ENCODE measurements around the gene CDC42BPG.
A peak's percentile ranks its signal among the peaks of the same experiment; 100 is the strongest.

The CDC42BPG gene

DNA sequence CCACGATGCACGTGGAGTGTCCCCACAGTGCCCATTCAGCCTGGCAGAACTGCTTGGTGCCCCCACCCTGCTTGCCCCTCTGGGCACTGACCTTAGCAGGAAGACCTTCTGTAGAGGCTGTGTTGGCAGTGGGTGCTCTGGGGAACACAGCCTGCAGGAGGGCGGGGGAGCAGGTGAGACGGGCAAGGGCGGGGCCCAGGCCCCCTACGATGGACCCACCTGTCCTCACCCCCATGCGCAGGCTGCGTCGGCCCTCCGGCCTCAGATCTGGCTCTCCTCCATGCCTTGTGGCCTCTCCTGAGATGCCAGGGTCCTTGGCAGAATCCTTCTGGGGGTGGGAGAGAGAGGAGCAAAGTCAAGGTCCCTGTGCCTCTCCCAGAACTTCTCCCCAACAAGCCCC, 10.9 kb downstream of the CDC42BPG start:
- H3K27ac ChIP-seq = peak overlapping the region; percentile 99
- ChIA-PET POLR2A (ENCODE audit: low non-redundant PET) (interaction anchor here (0.7 kb wide), 1 partner anchor 99 kb away, joined by 3 read pairs; no protein-coding TSS in a partner anchor), CTCF (no interaction called here)
- TF ChIP-seq, protein P1, sequence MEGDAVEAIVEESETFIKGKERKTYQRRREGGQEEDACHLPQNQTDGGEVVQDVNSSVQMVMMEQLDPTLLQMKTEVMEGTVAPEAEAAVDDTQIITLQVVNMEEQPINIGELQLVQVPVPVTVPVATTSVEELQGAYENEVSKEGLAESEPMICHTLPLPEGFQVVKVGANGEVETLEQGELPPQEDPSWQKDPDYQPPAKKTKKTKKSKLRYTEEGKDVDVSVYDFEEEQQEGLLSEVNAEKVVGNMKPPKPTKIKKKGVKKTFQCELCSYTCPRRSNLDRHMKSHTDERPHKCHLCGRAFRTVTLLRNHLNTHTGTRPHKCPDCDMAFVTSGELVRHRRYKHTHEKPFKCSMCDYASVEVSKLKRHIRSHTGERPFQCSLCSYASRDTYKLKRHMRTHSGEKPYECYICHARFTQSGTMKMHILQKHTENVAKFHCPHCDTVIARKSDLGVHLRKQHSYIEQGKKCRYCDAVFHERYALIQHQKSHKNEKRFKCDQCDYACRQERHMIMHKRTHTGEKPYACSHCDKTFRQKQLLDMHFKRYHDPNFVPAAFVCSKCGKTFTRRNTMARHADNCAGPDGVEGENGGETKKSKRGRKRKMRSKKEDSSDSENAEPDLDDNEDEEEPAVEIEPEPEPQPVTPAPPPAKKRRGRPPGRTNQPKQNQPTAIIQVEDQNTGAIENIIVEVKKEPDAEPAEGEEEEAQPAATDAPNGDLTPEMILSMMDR (conservative IDR thresholded peaks at IDR 0.05; ENCODE audit: low read depth) = no peak
- no peak for DNase-seq (ENCODE audit: low spot score)

DNA sequence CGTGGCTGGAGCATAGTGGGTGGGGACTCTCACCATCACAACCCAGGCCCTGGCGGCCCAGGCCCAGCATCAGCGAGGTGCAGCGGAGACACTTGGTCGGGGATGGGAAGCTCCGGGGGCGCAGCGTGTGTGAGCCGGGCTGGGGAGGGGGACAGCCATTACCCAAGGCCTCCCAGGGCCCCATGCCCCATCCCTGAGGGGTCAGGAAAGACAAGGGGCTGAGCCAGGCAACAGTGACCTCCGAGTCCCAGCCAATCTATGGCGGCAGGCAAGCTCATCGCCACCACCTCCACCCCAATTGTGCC, 11.3 kb downstream of the CDC42BPG start:
- peak overlapping the region; percentile 99 for H3K27ac ChIP-seq
- TF ChIP-seq, protein P1 (conservative IDR thresholded peaks at IDR 0.05; ENCODE audit: low read depth) = no peak
- no peak for DNase-seq (ENCODE audit: low spot score)
- CTCF ChIA-PET = no interaction called here
- POLR2A ChIA-PET (ENCODE audit: low non-redundant PET) = interaction anchor here (0.7 kb wide), 1 partner anchor 99 kb away, joined by 3 read pairs; no protein-coding TSS in a partner anchor

- POLR2A ChIA-PET (ENCODE audit: low non-redundant PET) = interaction anchor here (0.7 kb wide), 1 partner anchor 98 kb away, joined by 3 read pairs; no protein-coding TSS in a partner anchor
Observed at GRCh38 chr11:64832467-64833197, 11.8 kb downstream of the CDC42BPG start.

DNA sequence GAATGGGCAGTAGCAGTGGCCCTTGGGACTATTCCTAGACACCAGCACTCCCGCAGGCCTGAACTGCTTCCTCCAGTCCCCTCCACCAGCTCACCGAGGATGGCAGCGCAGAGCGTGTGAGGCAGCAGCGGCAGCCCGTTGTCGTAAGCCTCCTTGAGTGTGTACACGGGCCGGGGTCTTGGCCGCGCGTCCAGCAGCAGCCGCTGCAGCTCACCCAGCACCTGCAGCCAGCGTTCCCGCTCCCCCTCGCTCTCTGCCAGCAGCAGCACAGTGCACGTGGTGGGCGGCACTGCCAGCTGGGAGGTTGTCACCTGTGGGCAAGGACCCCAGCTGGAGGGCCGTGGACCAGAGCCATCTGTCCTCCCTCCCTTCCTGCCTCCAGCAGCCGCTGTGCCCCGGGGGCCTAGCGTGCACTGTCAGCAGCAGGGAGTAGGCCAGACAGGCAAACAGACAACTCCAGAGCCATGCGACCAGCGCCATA, 13.0 kb downstream of the CDC42BPG start:
- ChIA-PET POLR2A (ENCODE audit: low non-redundant PET) (no interaction called here), CTCF (no interaction called here)
- H3K27ac ChIP-seq = peak overlapping the region; percentile 99; the same call in 1 of the 2 replicates
- TF ChIP-seq, protein P1 (conservative IDR thresholded peaks at IDR 0.05; ENCODE audit: low read depth) = no peak
- DNase-seq (ENCODE audit: low spot score) = no peak

More at GRCh38 chr11:64832467-64833197, 11.8 kb downstream of the CDC42BPG start:
- TF ChIP-seq, protein P1 (conservative IDR thresholded peaks at IDR 0.05; ENCODE audit: low read depth) = no peak
- H3K27ac ChIP-seq = peak overlapping the region; percentile 99
- no peak for DNase-seq (ENCODE audit: low spot score)
- CTCF ChIA-PET = no interaction called here

- H3K27ac ChIP-seq = no peak overlapping the region
- no peak for DNase-seq (ENCODE audit: low spot score)
- ChIA-PET POLR2A (ENCODE audit: low non-redundant PET) (no interaction called here), CTCF (interaction anchor here (1.0 kb wide), 1 partner anchor 11 kb away, joined by 3 read pairs; no protein-coding TSS in a partner anchor)
- TF ChIP-seq, protein P1 (conservative IDR thresholded peaks at IDR 0.05; ENCODE audit: low read depth) = no peak
Observed at GRCh38 chr11:64829536-64830251, 14.8 kb downstream of the CDC42BPG start.

DNA sequence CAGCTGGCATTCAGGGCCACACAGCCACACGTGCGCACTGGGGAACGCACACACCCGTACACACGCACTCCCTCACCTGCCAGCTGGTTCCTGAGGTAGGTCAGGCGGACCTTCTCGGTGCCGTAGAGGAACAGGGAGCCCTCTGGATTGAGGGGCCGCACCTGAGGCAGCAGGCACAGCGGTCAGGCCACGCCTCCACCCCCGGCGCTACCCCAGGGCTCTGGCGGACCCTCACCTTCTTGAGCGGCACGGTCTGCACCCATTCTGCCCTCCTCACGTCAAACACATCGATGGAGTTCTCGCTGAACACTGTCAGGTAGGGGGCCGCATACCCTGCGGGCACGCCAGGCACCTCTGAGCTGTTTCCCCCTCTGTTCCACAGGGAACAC, 17.0 kb downstream of the CDC42BPG start:
- ChIA-PET CTCF (interaction anchor here (0.5 to 0.6 kb wide), 2 partner anchors 42 to 70 kb away, joined by 3 read pairs; no protein-coding TSS in a partner anchor), POLR2A (ENCODE audit: low non-redundant PET) (no interaction called here)
- TF ChIP-seq, protein P1 (conservative IDR thresholded peaks at IDR 0.05; ENCODE audit: low read depth) = no peak
- no peak overlapping the region; the same call in 1 of the 2 replicates for H3K27ac ChIP-seq
- no peak for DNase-seq (ENCODE audit: low spot score)
